Measurements from ENCODE around the gene PDE4D.

DNA sequence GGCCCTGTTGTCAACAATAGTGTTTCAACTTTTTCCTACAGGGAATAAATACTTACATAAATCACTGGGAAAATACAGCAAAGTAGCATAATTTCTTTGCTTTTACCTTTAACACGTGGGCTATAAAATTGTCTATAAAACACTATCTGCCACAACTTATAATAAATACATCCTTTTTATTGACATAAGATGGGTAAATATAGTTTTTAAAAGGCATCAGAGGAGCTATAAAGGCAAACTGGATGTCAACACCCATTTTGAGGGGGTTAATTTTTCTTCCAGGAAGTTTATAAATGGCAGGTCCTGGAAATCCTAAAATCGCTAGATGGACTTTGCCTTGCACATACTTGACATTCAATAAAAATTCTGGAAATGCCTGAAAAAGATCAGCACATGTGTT lies 358.0 kb downstream of the PDE4D start:
- TF ChIP-seq CTCF (conservative IDR thresholded peaks at IDR 0.05; ENCODE audit: low read length), result no peak
- TF ChIP-seq EZH2phosphoT487 (IDR thresholded peaks at IDR 0.05; ENCODE audit: borderline replicate concordance, low read depth, low read length), result no peak
